ENCODE data around the gene BIK. TPM values are rescaled to one million over a fixed set of nuclear protein-coding genes. Genes with fewer than 3 reads are reported as not detected.
A peak's percentile ranks its signal among the peaks of the same experiment; 100 is the strongest.
"Not testable (repeated sequence)": the region's sequence is repeated elsewhere in the genome, so short reads cannot be mapped to it uniquely, and the experiment has no call there.

Gene BIK
- total RNA-seq, 1 donor from 2014 or later = not detected

DNA sequence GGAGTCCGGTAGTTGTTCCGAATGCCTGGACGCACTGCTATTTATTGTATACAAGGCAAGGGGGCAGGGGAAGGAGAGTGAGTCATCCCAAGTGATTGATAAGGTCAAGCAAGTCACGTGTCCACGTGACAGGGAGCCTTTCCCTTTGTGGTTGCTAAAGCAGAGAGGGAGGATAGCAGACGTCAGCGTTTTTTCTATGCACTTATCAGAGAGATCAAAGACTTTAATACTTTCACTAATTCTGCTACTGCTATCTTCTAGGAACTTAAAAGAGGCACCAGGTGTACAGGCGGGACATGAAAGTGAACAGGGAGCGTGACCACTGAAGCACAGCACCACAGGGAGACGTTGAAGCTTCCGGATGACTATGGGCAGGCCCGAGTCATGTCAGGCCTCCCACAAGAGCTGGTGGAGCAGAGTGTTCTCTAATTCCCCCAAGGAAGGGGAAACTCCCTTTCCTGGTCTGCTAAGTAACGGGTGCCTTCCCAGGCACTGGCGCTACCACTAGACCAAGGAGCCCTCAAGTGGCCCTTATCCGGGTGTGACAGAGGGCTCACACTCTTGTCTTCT lies 6.4 kb upstream of the BIK start:
- DNase-seq (ENCODE audit: low read depth) = not testable (repeated sequence)

DNA sequence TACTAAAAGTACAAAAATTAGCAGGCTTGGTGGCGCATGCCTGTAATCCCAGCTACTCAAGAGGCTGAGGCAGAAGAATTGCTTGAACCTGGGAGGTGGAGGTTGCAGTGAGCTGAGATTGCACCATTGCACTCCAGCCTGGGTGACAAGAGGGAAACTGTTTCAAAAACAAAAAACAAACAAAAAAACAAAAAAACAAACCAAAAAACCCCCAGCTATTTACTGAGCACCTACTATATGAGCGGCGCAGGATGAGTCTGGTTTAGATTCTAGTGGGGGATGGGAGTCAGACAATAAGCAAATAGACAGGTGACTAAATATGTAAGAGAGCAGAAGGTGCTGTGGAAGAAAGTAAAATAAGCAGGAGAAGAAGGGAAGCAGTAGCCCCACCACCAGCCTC lies 5.6 kb upstream of the BIK start:
- DNase-seq (ENCODE audit: low read depth) = not testable (repeated sequence)

DNA sequence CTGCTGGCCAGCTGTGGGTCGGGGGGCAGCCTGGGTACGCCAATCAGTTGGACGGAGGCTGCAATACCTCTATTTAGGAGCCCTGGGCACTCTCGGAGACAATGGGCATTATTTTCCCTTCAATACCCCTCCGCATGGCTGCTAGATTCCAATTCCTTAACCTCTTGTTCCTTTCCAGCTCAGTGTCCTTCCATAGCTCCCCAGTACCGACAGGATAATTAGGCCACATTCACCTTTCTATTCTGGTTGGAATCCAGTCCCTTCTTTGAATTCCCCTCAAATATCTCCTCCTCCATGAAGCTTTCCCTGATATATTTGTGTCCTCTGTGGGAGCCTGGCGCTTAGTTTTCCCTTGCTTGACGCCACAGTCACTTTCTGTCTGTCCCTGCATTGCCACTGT lies 4.2 kb upstream of the BIK start:
- DNase-seq (ENCODE audit: low read depth) = no peak

DNA sequence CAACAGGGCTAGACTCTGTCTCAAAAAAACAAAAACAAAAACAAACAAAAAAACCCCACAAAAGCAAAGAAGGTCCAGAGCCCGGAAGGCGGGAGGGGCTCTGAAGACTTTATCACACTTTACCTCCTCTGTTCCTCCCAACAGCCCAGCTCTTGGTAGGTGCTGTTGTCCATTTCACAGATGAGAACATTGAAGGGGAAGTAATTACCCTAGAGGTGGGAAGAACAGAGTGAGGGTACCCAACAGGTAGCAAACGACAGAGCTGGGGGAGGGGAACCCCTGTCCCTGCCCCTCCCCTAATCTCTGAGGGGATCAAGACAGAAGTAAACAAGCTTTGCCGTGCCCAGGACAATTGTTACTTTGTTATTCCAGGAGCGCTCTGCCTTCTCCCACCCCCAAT lies 1.0 kb upstream of the BIK start:
- no peak for DNase-seq (ENCODE audit: low read depth)

DNA sequence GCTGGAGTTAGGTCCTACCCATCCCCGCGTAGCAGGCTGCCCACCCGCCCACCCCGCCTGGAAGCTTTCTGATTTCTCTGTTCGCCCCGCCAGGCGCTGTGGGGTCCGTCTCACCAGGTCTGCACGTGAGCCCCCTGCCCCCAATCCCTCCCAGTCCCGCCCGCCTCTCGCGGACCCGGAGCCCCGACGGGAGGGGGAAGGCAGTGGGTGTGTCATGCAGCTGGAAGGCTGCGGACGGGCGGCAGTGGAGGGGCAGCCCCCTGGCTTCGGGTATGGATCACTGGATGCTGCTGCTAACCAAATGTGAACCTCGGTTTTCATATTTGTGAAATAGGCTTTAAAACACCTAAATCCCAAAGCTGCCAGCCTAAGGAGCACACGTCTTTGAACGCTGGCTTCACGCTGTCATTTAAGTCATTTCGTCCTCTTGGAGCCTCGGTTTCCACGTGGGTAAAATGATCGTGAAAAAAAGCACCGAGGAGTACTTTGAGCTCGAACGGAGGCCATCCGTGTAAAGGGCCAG lies 568 bp upstream of the BIK start:
- DNase-seq (ENCODE audit: low read depth) = no peak

DNA sequence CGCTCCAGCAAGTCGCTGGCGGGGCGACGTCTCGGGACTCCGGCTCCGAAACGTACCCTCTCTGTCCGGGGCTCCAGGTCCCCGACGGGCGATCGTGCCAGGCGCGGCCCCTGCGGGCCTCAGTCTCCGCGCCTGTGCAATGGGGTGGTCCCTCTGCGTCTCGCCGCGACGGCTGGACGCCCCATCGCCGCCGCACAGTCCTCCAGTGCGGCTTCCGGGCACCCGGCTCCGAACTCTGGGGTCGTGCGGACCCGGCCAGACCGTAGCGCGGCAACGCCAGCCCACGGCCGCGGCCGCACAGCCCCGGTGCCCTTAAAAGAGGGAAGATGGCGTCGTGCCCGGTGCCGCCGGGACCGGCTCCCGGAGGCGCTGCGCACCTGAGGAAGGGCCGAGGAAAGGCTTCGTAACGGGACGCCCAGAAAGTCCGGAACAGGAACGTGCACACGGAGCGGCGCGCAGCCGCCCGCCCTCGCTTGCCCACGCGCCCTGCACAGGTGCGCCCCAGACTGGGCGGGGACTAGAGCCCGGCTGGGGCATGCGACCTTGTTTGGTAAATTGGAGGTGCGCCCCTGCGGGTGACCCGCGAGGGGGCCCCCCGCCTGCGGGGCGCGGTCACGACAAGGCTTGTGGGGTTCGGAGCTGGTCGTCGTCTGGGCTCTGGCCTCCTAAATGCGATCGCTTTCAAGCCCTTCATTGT lies 525 bp downstream of the BIK start:
- no peak for DNase-seq (ENCODE audit: low read depth)

DNA sequence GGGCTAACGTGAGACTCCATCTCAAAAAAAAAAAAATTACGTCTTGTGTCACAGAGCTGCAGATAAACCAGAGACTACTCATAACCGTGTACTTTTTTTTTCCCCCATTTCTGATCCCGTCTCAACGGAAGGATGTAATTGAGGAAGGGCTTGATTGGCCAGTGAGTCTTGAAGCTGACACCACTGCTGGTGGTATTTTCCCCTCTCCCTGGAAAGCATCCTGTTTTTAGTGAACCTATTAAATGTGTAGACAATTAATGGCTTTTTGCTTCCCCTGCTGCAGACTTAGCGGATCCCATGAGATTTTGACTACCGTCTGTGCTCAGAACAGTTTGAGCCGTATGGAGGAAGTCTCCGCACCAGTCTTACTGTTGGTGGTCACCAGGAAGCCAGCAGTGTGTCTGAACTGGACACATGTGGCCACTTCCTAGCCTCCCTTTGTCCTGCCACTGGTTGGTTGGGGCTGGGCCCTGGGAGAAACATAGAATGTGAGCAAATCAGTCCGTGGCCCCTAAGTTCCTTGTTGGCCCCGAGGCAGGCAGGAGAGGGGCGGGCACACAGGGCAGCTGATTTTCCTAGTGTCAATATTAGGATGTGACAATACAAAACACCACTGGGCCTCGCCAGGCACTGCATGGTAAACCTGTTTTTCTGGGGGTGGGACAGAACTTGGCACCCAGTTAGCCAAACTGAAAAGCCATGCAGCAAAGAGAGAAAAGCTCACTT lies 3.1 kb downstream of the BIK start:
- DNase-seq (ENCODE audit: low read depth) = no peak

DNA sequence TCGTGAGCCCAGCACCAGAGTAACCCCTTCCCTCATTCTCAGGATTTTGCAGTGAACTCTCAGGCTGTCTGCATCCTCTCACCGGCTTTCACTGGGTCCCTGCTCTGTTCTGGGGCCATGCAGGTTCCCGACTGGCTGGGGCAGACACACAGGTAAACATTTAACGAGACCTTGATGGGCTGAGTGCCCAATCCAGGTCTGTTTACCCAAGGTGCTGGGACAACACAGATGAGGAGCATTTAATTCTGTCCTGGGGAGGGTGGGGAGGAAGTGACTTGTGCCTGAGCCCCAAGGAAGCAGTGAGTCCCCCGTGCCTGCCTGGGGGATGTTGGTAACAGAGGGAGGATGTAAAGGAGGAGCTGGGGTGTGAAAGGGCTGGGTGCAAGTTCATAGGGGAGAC lies 4.4 kb downstream of the BIK start:
- DNase-seq (ENCODE audit: low read depth) = no peak

DNA sequence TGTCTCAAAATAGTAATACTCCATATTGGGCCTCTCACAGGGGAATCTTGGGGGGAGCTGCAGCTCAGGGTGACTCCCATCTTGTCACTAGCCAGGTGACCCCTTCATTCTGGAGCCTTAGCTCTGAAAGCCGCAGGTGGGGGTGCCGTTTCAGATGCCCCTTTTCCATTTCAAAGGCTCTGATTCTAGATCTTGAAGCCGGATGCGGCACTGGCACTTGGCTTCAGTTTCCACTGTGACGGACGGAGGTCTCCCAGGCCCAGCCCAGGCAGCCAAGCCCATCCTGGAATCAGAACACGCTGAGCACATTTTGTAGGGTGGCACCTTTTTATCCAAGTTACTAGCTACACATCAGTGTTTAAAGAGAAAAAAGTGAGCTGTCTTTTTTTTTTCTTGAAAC lies 6.4 kb downstream of the BIK start:
- no peak for DNase-seq (ENCODE audit: low read depth)

DNA sequence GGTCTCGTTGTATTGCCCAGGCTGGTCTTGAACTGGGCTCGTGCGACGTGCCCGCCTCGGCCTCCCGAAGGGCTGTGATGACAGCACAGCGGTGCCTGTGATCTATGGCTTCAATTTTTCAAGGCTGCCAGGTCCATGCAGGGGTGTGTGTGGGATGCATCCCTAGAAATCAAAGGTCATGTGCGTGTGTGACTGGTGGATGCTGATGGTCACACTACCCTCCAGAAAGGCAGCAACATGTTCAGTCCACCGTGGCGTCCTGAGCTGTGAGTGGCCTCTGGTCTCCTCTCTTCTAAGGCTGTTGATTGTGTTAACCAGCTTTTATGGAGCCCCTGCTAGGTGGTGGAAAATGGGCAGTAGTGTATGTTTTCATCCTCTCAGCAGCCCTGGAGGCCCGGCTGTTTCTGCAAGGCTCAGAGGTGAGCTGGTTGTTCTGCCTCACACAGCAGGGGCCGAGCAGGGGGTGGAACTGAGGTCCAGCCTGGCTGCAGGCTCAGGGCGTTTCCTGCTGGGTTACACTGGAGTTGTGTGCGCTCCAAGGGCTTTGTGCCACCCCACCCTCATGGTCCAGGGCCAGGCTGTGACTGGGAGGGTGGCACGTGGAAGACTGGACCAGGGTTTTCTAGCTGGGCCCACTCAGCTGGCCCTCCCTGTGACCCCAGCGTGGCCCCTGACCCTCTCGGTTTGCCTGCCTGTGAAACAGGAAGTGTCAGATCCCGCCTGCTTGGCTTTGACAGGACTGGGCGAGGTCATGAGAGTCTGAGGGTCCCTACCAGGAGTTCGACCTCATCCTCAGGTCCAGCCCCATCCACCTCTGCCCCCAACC lies 7.7 kb downstream of the BIK start:
- DNase-seq (ENCODE audit: low read depth) = no peak

DNA sequence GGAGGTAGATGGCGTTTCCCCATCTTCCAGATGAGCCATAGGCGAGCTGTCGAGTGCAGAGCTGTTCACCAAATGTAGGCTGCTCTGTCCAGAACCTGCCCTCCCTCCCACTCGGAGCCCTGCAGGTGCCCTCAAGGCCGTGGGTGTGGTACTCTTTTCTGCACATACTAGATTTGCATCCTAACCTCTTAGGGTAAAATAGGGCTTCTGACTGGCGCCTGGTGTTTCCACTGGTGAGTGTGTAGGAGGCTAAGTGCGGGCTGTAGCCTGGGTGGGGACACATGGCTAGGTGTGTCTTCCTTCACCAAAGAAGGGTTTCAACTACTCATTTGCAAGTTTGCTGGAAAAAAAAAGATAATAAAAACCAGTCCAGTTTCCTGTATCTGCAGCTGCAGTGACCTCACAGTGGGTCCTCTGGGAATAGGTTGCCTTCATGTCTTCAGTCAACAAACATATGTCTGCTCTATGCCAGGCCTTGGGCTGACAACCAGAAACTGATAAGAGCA lies 8.5 kb downstream of the BIK start:
- no peak for DNase-seq (ENCODE audit: low read depth)

DNA sequence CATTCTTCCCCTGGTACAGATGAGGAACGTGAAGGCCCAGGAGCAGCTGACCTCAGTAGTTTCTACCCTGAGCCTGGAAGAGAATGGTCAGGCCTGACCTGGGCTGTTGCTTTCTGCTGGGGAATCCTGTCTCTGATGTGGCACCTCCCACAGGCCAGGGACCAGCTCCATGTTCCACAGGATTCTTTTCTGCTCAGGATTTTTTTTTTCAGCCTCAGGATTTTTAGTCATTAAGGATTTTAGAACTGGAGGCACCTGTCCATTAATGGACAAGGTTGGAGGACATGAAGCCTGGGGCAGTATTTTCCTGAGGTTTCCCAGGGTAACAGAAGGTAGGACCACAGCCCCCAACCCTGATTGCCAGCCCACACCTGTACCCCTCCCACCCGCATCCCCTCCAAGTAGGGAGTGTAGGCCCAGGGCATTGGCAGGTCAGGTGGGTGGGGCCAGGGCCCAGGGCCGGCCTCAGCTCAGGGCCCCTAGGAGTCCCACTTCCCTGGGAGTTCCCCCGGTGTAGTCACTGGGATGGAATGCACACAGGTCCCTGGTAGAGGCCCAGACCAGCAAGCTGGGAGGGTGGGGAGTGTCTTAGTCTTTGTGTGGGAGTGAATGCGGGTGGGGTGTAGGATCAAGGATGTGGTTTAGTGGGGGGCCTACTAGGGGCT lies 16.1 kb downstream of the BIK start:
- peak; percentile 33 for DNase-seq (ENCODE audit: low read depth)

DNA sequence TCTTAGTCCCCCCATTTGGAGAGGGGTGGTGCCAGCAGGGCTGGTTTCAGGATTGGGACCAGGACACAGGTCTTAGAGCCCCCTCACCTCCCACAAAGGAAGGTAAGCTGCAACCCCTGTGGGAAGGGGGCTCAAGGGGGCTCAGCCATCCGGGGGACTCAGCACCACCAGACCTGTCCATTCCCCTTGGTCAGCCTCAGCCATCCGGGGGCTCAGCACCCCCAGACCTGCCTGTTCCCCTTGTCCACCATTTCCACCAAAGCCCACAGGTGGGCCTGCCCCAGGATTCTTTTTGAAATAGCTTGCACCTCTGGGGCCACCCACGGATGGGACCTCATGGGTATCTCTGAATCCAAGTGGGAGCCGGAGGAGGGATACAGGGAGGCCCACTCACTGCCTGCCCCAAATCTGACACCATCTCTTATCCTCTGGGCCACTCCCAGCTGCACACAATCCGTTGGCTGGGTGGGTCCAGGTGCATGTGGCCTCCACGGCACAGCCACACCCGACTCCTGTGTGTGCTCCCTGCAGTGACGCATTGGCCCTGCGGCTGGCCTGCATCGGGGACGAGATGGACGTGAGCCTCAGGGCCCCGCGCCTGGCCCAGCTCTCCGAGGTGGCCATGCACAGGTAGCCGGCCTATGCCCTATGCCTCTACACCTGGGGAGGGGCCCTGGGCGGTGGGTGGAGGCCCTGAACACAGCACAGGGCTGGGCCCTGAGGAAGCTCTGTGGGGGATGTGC lies 16.8 kb downstream of the BIK start:
- no peak for DNase-seq (ENCODE audit: low read depth)

DNA sequence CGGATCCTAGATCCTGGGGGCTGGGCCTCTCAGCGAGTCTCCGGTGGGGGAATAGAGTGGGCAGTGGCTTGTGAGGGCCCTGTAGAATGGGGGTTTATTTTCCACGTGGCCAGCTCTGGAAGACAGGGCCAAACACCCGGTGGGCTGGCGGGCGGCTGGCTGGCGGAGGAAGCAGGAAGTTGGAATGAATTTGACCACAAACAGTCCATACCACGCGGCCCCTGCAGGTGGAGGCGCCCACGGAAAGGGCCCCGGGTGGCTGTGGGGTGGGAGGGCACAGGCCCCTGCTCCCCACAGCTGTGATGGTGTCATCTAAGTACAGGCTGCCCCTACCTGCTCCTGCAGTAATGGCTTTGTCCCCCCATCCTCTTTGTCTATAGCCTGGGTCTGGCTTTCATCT lies 17.6 kb downstream of the BIK start:
- no peak for DNase-seq (ENCODE audit: low read depth)

DNA sequence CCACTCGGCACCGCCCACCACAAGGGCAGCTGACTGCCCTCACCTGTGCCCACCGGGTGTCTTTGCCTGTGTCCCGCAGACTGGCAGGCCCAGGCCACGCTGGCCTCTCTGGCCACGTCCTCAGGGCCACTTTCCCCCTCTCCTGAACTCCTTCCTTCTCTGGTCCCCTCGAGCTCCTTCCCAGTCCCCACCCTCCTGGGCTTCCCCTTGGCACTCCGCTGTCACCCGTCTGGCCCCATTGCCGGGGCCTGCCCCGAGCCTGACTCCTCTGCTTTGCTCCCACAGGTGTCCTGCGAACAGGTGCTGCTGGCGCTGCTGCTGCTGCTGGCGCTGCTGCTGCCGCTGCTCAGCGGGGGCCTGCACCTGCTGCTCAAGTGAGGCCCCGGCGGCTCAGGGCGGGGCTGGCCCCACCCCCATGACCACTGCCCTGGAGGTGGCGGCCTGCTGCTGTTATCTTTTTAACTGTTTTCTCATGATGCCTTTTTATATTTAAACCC lies 18.4 kb downstream of the BIK start:
- DNase-seq (ENCODE audit: low read depth) = peak; percentile 22

DNA sequence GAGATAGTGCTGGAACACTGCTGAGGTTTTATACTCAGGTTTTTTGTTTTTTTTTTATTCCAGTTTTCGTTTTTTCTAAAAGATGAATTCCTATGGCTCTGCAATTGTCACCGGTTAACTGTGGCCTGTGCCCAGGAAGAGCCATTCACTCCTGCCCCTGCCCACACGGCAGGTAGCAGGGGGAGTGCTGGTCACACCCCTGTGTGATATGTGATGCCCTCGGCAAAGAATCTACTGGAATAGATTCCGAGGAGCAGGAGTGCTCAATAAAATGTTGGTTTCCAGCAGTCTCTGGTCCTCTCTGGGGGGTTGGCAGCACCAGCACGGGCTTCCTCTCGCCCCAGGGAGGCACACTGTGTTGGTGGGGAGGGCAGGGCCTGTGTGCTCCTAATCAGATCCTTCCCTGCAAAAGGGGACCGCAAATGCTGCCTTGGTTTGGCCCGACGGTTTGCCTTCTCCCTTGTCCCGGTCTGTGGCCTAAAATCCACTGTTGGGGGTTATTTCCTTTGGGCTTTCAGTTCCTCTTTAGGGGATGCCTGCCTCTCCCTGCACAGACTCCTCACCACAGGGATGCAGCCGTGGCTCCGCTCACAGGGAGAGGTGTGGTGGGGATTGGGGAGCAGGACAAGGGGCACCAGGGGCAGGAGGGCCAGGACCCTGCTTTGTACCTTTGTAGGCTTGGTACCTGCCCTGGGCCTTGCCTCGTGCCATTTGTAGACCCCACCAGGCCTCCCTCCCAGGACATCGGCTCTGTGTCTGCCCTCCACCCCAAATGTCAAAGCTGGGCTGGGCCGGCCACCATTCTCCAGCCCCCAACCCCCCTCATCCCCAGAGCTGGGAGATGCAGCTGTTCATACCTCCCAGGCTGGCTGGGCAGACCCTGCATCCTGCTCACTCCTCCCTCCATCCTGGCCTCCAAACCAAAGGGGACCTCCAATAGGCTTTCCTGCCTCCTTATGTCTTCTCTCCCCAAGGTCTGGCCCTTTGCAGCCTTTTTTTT lies 19.2 kb downstream of the BIK start:
- no peak for DNase-seq (ENCODE audit: low read depth)

DNA sequence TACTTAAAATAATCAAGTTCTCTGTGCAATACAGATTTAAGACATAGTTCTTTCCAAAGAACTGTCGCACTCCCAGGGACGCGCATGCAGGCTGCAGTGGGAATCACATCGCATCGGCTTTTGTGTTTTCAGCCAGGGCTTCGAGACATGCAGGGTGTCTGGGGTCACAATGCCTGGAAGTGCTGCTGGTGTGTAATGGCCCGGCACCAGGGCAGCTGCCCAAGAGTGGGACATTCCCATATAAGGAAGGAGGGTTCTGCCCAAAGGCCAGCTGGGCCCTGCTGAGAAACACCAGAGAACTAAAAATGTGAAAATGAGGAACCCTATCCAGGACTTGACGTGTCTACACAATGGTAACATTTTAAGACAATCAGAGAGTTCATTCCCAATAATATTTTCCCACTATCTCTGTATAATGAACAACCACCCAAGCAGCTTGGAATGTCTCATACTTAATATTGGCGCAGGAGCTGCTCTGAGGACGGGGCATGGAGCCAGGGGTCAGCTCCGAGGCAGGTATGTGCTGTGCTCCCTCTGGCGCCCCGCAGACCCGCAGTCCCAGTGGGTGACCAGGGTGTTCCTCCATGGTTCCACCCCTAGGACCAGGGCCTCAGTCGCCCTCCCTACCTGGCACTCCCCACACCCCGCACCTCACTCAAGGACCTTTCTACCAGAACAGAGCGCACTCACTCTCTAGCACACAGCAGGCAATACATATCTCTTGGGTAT lies 21.4 kb downstream of the BIK start:
- no peak for DNase-seq (ENCODE audit: low read depth)

DNA sequence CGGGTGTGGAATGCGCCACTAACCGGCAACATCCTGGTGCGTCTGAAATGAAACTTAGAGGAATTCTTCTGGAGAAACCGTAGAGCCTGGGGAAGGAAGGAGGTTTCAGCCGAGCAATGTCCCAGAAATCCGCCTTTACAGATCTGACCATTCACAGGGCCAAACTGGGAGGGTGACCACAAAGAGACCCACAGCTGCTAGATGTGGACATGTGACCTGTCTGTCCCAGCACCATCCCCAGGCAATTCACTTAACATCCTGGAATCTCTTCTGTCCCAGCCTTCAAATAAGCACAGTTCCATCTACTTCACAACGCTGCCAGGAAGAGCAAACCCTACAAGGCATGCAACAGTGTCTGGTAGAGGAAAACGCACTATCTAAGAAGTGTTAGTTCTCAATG lies 22.9 kb downstream of the BIK start:
- peak; percentile 71 for DNase-seq (ENCODE audit: low read depth)
